Sigmoid colon (tissue), 7 donors: Measurements from ENCODE around the gene KDM6A. TPM values are rescaled to one million over a fixed set of nuclear protein-coding genes. Genes with fewer than 3 reads are reported as not detected.
A peak's percentile ranks its signal among the peaks of the same experiment; 100 is the strongest.
"Not testable (repeated sequence)": the region's sequence is repeated elsewhere in the genome, so short reads cannot be mapped to it uniquely, and the experiment has no call there.

Source experiments
- DNase-seq: peaks from one replicate; pipeline ENCODE4 v3.0.0-alpha.2; 2019
- H3K27ac ChIP-seq, 4 donors: fragments of 200-600 bp; sonication (generic); one replicate each; pipeline ENCODE4 v1.5.1; 2016 to 2019; ENCODE audit warnings: mild to moderate bottlenecking in 1 of 4
- H3K27me3 ChIP-seq, 3 donors: fragments of 200-600 bp; sonication (generic); one replicate each; pipeline ENCODE4 v1.5.1; 2019; ENCODE audit warnings: mild to moderate bottlenecking in 1 of 3
- H3K36me3 ChIP-seq, 4 donors: fragments of 200-600 bp; sonication (generic); one replicate each; pipeline ENCODE4 v1.5.1; 2016 to 2019
- H3K4me1 ChIP-seq, 4 donors: fragments of 200-600 bp; sonication (generic); one replicate each; pipeline ENCODE4 v1.5.1; 2017 to 2019
- H3K4me3 ChIP-seq, 4 donors: fragments of 200-600 bp; sonication (generic); one replicate each; pipeline ENCODE4 v1.5.1; 2017 to 2019; ENCODE audit warnings: mild to moderate bottlenecking in 2 of 4, moderate library complexity in 1 of 4
- H3K9me3 ChIP-seq, 4 donors: fragments of 200-600 bp in 3 of 4; sonication (generic) in 3 of 4; one replicate each; pipeline versions ENCODE4 v1.5.1 to v1.6.1; 2013 to 2019
- EP300 ChIP-seq, 4 donors: sonication (generic); formaldehyde crosslinking; IDR thresholded peaks; one replicate each; pipeline ENCODE4 v1.6.1; 2017; ENCODE audit warnings: antibody characterized with exemption in 4 of 4
- POLR2A ChIP-seq, 2 donors: fragments of 450-650 bp; IDR thresholded peaks; one replicate each; pipeline ENCODE4 v1.6.1; 2016; ENCODE audit warnings: antibody characterized with exemption in 2 of 2, mild to moderate bottlenecking in 2 of 2, moderate library complexity in 2 of 2
- POLR2AphosphoS5 ChIP-seq, 4 donors: sonication (generic); formaldehyde crosslinking; IDR thresholded peaks; one replicate each; pipeline ENCODE4 v1.6.1; 2017; ENCODE audit warnings: antibody characterized with exemption in 4 of 4
- WGBS, 2 donors: extraction: QIAGEN DNeasy Blood & Tissue Kit; methylation state at CpG; one replicate each; pipeline ENCODE4 v1.1.7; 2013; 5-methylcytosine and 5-hydroxymethylcytosine counted together
- intact Hi-C: fragments of 100-400 bp; cut with DNase I; formaldehyde crosslinking; loops from one replicate; pipeline ENCODE4 v1.15.1; 2023
- polyA plus RNA-seq, 3 donors: library from polyadenylated mRNA; stranded (reverse); fragments of 200-250 nt; gene quantifications; one replicate each; pipeline ENCODE4 v1.2.3, GENCODE V29; 2013
- total RNA-seq, 4 donors: library from RNA; depleted of rRNA; stranded (reverse); fragments of >200 nt; gene quantifications; one replicate each; pipeline ENCODE4 v1.1.0, GENCODE V29; 2016
- TF ChIP-seq, protein P1 (sequence below), 4 experiments: fragments of 450-650 bp in 3 of 4; fragments of 200-600 bp in 1 of 4; IDR thresholded peaks; one replicate each; pipeline ENCODE4 v1.5.1; 2016 to 2019; ENCODE audit warnings: antibody characterized with exemption in 4 of 4, mild to moderate bottlenecking in 3 of 4, moderate library complexity in 2 of 4
- donor health status: healthy with polysubstance abuse.
- donor health status: Bipolar disorder and iron deficiency.
- donor health status: healthy.

Gene KDM6A
- total and polyA plus RNA-seq, 7 donors: 8.6 to 35.7 (median 17.9) TPM

DNA sequence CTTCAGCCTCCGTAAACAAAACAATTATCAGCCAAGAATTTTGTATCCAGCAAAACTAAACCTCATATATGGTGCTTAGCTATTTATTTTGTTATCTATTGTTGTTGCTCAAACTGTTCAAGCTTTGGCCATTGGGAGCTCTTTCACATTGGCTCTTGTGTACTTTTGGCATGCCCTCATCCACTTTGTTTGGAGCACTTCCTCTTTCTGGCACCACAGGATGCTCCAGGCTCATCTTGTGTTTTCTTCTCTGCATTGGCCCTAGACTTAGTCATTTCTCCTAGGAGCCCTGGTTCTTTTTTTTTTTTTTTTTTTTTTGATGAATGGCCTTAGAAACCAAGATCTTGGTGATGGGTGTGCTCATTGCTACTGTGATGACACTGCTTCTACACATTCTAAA lies 253.2 kb downstream of the KDM6A start:
- no peak for DNase-seq
- H3K36me3 ChIP-seq: no peaks in the 10 kb centered on the region
- 91 to 95% methylated on average over 1 of the region's 1 CpG for WGBS, 2 donors
- H3K27ac ChIP-seq: no peak overlapping the region
- H3K27me3 ChIP-seq: no peaks in the 10 kb centered on the region
- no peaks in the 10 kb centered on the region for H3K4me1 ChIP-seq
- intact Hi-C loops: no loop called here
- TF ChIP-seq, protein P1, sequence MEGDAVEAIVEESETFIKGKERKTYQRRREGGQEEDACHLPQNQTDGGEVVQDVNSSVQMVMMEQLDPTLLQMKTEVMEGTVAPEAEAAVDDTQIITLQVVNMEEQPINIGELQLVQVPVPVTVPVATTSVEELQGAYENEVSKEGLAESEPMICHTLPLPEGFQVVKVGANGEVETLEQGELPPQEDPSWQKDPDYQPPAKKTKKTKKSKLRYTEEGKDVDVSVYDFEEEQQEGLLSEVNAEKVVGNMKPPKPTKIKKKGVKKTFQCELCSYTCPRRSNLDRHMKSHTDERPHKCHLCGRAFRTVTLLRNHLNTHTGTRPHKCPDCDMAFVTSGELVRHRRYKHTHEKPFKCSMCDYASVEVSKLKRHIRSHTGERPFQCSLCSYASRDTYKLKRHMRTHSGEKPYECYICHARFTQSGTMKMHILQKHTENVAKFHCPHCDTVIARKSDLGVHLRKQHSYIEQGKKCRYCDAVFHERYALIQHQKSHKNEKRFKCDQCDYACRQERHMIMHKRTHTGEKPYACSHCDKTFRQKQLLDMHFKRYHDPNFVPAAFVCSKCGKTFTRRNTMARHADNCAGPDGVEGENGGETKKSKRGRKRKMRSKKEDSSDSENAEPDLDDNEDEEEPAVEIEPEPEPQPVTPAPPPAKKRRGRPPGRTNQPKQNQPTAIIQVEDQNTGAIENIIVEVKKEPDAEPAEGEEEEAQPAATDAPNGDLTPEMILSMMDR (IDR thresholded peaks at IDR 0.05): no peak
- no peak for TF ChIP-seq POLR2A (IDR thresholded peaks at IDR 0.05)
- TF ChIP-seq EP300 (IDR thresholded peaks at IDR 0.05): no peak
- no peak for TF ChIP-seq POLR2AphosphoS5 (IDR thresholded peaks at IDR 0.05)
- no peaks in the 10 kb centered on the region for H3K9me3 ChIP-seq
- H3K4me3 ChIP-seq: no peak overlapping the region

DNA sequence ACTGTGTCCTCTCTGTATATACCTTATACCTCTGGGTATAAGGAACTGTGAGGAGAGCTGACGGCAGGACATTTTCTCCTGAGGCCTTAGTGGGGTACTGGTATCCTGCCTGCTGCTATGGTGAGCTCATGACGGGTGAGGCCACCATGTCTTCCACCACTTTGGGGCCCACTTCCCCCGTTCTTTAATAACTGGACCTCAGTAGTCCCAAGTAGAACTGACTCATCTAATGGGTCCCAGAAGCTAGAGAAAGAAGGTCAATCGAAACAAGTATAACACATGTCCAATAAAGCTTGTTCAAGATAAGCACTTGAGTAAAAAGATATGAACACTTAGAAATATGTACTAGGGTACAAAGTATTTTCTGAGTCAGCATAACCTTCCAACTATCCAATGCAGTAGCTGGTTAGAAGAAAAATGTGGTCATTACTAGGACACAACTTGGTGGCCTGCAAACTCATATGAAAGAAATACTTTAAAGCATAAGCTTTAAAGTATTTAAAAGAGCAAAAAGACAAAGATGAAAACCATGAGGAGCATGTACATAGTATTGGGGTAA lies 256.0 kb downstream of the KDM6A start:
- Histone ChIP-seq H3K27me3 (no peaks in the 10 kb centered on the region), H3K27ac (no peak overlapping the region), H3K4me1 (peaks cover 0 to 1% (median 0%) of the 10 kb centered on the region in 4 donors), H3K9me3 (no peaks in the 10 kb centered on the region), H3K36me3 (no peaks in the 10 kb centered on the region), H3K4me3 (no peak overlapping the region)
- 88 to 90% methylated on average over 4 of the region's 4 CpGs for WGBS, 2 donors
- no peak for TF ChIP-seq POLR2A (IDR thresholded peaks at IDR 0.05)
- TF ChIP-seq POLR2AphosphoS5 (IDR thresholded peaks at IDR 0.05): no peak
- no peak for TF ChIP-seq EP300 (IDR thresholded peaks at IDR 0.05)
- TF ChIP-seq, protein P1 (IDR thresholded peaks at IDR 0.05): no peak
- DNase-seq: no peak
- intact Hi-C loops: no loop called here

DNA sequence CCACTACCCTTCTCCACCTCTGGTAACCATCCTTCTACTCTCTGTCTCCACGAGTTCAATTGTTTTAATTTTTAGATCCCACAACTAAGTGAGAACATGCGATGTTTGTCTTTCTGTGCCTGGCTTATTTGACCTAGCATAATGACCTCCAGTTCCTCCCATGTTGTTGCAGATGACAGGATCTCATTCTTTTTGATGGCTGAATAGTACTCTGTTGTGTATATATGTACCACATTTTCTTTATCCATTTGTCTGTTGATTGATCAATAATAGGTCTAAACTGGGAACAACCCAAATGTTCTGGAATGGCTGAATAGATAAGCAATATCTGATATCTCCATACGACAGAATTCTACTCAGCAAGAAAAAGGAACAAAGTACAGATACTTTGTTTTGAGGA lies 260.5 kb downstream of the KDM6A start:
- no peaks in the 10 kb centered on the region for H3K9me3 ChIP-seq
- WGBS, 2 donors: 90 to 92% methylated on average over 3 of the region's 3 CpGs
- H3K4me3 ChIP-seq: no peak overlapping the region
- DNase-seq: no peak
- H3K27me3 ChIP-seq: no peaks in the 10 kb centered on the region
- H3K27ac ChIP-seq: no peak overlapping the region
- intact Hi-C loops: no loop called here
- TF ChIP-seq, protein P1 (IDR thresholded peaks at IDR 0.05): no peak
- TF ChIP-seq EP300 (IDR thresholded peaks at IDR 0.05) (no peak), POLR2AphosphoS5 (IDR thresholded peaks at IDR 0.05) (no peak)
- H3K4me1 ChIP-seq: peaks cover 0 to 7% (median under 1%) of the 10 kb centered on the region in 4 donors
- H3K36me3 ChIP-seq: no peaks in the 10 kb centered on the region

DNA sequence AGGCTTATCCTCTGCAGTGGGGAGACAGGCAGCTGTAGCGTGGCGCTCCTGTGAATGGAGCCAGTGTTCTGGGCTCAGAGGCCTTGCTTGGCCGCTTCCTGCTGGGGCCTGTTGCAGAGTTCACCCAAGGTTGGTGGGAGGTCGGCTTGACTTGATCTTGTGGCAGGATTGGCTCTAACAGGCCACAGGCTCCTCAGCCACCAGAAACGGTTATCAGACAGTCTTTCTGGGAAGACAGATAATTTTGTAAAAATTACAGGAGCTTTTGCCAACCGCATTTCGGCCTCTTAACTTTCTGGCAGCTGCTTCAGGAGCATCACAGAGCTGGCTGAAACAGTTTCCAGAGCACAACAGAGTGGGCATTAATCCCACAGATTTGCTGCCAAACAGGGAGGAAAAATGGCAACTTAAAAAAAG lies 261.3 kb downstream of the KDM6A start:
- TF ChIP-seq, protein P1 (IDR thresholded peaks at IDR 0.05): no peak
- TF ChIP-seq EP300 (IDR thresholded peaks at IDR 0.05): no peak
- TF ChIP-seq POLR2A (IDR thresholded peaks at IDR 0.05): no peak
- no peak for TF ChIP-seq POLR2AphosphoS5 (IDR thresholded peaks at IDR 0.05)
- Histone ChIP-seq H3K36me3 (no peaks in the 10 kb centered on the region), H3K27me3 (no peaks in the 10 kb centered on the region), H3K9me3 (no peaks in the 10 kb centered on the region), H3K27ac (peak overlapping the region; percentile 8 to 57 (median 54)), H3K4me1 (peaks cover 0 to 7% (median under 1%) of the 10 kb centered on the region in 4 donors), H3K4me3 (no peak overlapping the region)
- WGBS, 2 donors: 82 to 97% methylated on average over 7 of the region's 7 CpGs
- intact Hi-C loops: loop anchor here (2.0 kb wide), 1 partner anchor 262 kb away; the partner anchor contains the start of gene KDM6A
- no peak for DNase-seq

DNA sequence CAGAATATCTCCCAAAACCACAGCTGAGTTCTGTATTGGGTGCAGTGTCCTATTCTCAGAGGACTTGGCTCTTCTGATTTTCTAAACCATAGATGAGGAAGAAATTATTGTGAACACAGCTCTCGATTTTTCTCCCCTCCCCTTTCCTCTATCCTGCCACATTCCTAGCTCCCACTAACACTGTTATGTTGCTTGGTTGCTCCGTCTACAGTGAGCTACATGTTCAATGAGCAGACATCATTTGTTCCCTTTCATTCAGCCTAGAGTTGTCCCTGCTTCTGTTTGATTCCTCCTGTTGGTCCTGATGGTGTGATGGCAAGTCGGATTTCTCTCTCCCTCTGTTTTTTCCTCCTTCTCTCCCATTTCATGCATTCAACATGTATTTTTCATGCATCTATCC lies 261.8 kb downstream of the KDM6A start:
- H3K27ac ChIP-seq: peak overlapping the region; percentile 8 to 57 (median 54)
- no peaks in the 10 kb centered on the region for H3K27me3 ChIP-seq
- DNase-seq: no peak
- H3K9me3 ChIP-seq: no peaks in the 10 kb centered on the region
- intact Hi-C loops: loop anchor here (2.0 kb wide), 1 partner anchor 262 kb away; the partner anchor contains the start of gene KDM6A
- peaks cover 0 to 7% (median under 1%) of the 10 kb centered on the region in 4 donors for H3K4me1 ChIP-seq
- TF ChIP-seq POLR2A (IDR thresholded peaks at IDR 0.05): no peak
- no peak for TF ChIP-seq EP300 (IDR thresholded peaks at IDR 0.05)
- TF ChIP-seq POLR2AphosphoS5 (IDR thresholded peaks at IDR 0.05): no peak
- TF ChIP-seq, protein P1 (IDR thresholded peaks at IDR 0.05): no peak
- no peak overlapping the region for H3K4me3 ChIP-seq
- WGBS, 2 donors: 84 to 86% methylated on average over 3 of the region's 3 CpGs
- no peaks in the 10 kb centered on the region for H3K36me3 ChIP-seq

DNA sequence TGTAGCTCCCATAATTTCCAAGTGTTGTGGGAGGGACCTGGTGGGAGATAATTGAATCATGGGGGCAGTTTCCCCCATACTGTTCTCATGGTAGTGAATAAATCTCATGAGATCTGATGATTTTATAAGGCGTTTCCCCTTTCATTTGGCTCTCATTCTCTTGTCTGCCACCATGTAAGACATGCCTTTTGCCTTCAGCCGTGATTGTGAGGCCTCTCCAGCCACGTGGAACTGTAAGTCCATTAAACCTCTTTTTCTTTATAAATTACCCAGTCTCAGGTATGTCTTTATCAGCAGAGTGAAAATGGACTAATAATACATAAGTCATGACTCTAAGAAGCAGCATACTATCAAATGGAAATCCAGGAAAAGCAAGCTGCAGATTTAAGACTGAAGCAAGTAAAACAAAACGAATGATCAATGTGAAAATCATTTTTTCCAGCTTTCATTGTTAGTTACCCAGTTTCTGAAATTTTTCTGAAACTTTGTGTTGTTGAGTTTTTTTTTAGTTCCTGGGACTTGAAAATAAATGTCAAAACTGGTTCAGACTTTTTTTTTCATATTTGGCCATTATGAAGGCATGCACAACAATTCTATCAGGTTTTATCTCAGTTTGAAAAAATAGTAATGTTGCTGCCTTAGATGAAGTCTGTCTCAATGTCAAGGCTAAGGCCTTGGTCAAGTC lies 262.5 kb downstream of the KDM6A start:
- not testable (repeated sequence) for DNase-seq, H3K27ac ChIP-seq, H3K4me3 ChIP-seq, H3K9me3 ChIP-seq, H3K36me3 ChIP-seq, H3K4me1 ChIP-seq, H3K27me3 ChIP-seq
- intact Hi-C loops: loop anchor here (2.0 kb wide), 1 partner anchor 263 kb away; the partner anchor contains the start of gene KDM6A
- 89 to 93% methylated on average over 4 of the region's 4 CpGs for WGBS, 2 donors
